ENCODE data around the gene LSM12. TPM values are rescaled to one million over a fixed set of nuclear protein-coding genes. Genes with fewer than 3 reads are reported as not detected.

The LSM12 gene
- total and polyA plus RNA-seq, 2 of the 8 experiments (the other 6 are each of a cell fraction or from before 2014, with no cell fraction given), result 69.8 to 142 TPM

DNA sequence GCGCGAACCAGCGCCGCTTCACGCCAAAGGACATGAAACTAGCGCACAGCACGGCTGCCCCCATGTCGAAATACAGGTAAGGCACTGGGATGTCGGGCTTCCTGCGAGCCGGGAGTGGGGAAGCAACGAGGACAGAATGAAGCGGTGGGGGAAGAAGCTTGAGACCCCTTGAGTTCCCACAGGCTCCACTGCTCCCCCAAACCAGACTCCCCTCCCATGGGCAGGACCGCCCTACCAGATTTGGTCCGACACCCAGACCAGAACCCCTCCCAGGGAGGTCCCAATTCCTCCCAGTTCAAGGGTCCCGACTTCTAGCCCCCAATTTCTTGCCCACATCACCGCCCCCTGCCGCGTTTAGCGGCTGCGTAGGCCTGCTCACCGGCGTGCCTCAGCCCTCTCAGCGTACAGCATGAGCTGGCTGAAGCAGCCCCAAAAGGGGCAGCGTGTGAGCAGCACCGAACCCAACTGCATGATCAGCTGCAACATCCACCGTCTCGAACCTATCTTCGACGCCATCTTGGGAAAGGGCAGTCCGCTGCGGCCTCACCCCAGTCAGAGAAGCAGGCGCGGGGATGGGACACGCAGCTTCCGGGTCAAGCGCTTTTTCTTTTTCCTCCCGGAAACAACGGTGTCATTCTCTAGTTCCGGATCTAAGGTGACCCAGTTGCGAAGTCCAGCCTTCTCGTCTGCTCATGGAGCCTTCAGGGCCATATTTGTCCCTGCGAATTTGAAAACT lies 51.9 kb downstream of the LSM12 start, which contains the start of gene TMEM101:
Gene TMEM101, minus strand, starts transcription at position 527 of the 736 bp plus-strand sequence. Its CDS starts 11 bp downstream, at position 516.
- Histone ChIP-seq H3K56ac (replicated peaks; ENCODE audit: insufficient read length, low read depth, low read length) (peak within 1 kb of the TSS; percentile 83), H3K9me3 (ENCODE audit: insufficient read depth in 2 of 2, low read depth in 1 of 2, low read length in 1 of 2) (no peaks in the 10 kb centered on the region), H3K27me3 (replicated peaks in 1 of 4; ENCODE audit: control insufficient read depth in 3 of 4, extremely low read depth in 1 of 4, insufficient read depth in 3 of 4, low read length in 3 of 4) (no peaks in the 10 kb centered on the region), H2BK20ac (ENCODE audit: low read length) (no peak within 1 kb of the TSS), H4K5ac (ENCODE audit: insufficient read length, low read depth, low read length) (peak within 1 kb of the TSS; percentile 74), H3K4me2 (ENCODE audit: insufficient read depth in 1 of 2, low read depth in 2 of 2, low read length in 2 of 2) (peak within 1 kb of the TSS; percentile 62 to 93), H3K79me2 (ENCODE audit: control insufficient read depth in 1 of 2, insufficient read depth in 2 of 2, low read length in 2 of 2) (no peaks in the 10 kb centered on the region), H3K23ac (ENCODE audit: insufficient read length) (no peak within 1 kb of the TSS), H3K23me2 (ENCODE audit: low read depth, low read length) (no peaks in the 10 kb centered on the region), H3K36me3 (ENCODE audit: control insufficient read depth in 2 of 4, insufficient read depth in 4 of 4, low read length in 3 of 4) (peaks cover 0 to 3% (median 1%) of the 10 kb centered on the region in 4 experiments; a peak in 2 of 8 replicates), H4K20me1 (replicated peaks in 1 of 2; ENCODE audit: control insufficient read depth in 1 of 2, insufficient read depth in 2 of 2, low read length in 2 of 2) (no peaks in the 10 kb centered on the region), H3K14ac (ENCODE audit: insufficient read length) (peak within 1 kb of the TSS; percentile 33), H3K27ac (ENCODE audit: low read depth, low read length) (peak within 1 kb of the TSS; percentile 90), H2BK12ac (ENCODE audit: low read depth, low read length) (peak within 1 kb of the TSS; percentile 52; the same call in 1 of the 2 replicates), H3K4me3 (ENCODE audit: extremely low read depth in 1 of 4, insufficient read depth in 2 of 4, low read depth in 3 of 4, low read length in 4 of 4) (peak within 1 kb of the TSS; percentile 84 to 91 (median 88)), H4K91ac (replicated peaks; ENCODE audit: insufficient read length, low read length) (peak within 1 kb of the TSS; percentile 86), H2BK15ac (ENCODE audit: low read length) (peak within 1 kb of the TSS; percentile 88; the same call in 1 of the 2 replicates), H3K79me1 (ENCODE audit: low read depth, low read length) (no peaks in the 10 kb centered on the region; the same call in 1 of the 2 replicates), H3K4me1 (replicated peaks in 1 of 4; ENCODE audit: control insufficient read depth in 3 of 4, insufficient read depth in 4 of 4, low read length in 3 of 4) (peaks cover 0 to 2% (median 0%) of the 10 kb centered on the region in 4 experiments; a peak in 3 of 7 replicates), H3K9ac (replicated peaks in 1 of 4; ENCODE audit: extremely low read depth in 1 of 4, low read depth in 3 of 4, low read length in 3 of 4) (peak within 1 kb of the TSS in 3 of 4 experiments; percentile 87 to 90 (median 87); a peak in 6 of 7 replicates), H2BK120ac (replicated peaks; ENCODE audit: low read depth, low read length) (peak within 1 kb of the TSS; percentile 27), H3K18ac (ENCODE audit: extremely low read depth, low read length) (peak within 1 kb of the TSS; percentile 72), H2BK5ac (ENCODE audit: low read depth, low read length) (peak within 1 kb of the TSS; percentile 97), H2AFZ (ENCODE audit: low read length) (peak within 1 kb of the TSS; percentile 84), H3K4ac (replicated peaks; ENCODE audit: insufficient read length, low read depth, low read length) (peak within 1 kb of the TSS; percentile 63), H2AK5ac (ENCODE audit: low read depth, low read length) (no peak within 1 kb of the TSS), H4K8ac (ENCODE audit: extremely low read depth, insufficient read depth, low read length) (peak within 1 kb of the TSS; percentile 96)
- peak; percentile 82 to 86 for DNase-seq (ENCODE audit: low read depth in 1 of 2, low spot score in 2 of 2)
- POLR2A ChIA-PET (ENCODE audit: partially characterized antibody), result interaction anchor here (0.8 to 3.2 kb wide), 14 partner anchors 9 to 79 kb away, joined by 3 to 45 read pairs (median 4); partner anchors contain the start of genes LSM12 and NAGS
- WGBS, 2 experiments (ENCODE audit: extremely low coverage in 1 of 2, insufficient coverage in 1 of 2, insufficient read length in 1 of 2, insufficient replicate concordance in 2 of 2, low coverage in 1 of 2, low lambda C conversion rate in 2 of 2, missing lambda C conversion rate in 1 of 2), result 4% methylated on average over 43 of the region's 43 CpGs; no CpG with 5 or more reads in 1 of the 2 experiments
- FAIRE-seq, result peak; percentile 90
- CTCF ChIA-PET (ENCODE audit: partially characterized antibody), result interaction anchor here (0.6 to 1.1 kb wide), 7 partner anchors 26 to 225 kb away, joined by 3 to 5 read pairs (median 3); no protein-coding TSS in a partner anchor
- TF ChIP-seq RNF2 (IDR thresholded peaks at IDR 0.05; ENCODE audit: borderline replicate concordance, low read depth, low read length, missing control alignments, poor library complexity, severe bottlenecking), result no peak
- TF ChIP-seq SP1 (IDR thresholded peaks at IDR 0.05; ENCODE audit: low read depth, low read length), result peak; percentile 88
- TF ChIP-seq EP300 (IDR thresholded peaks at IDR 0.05; ENCODE audit: borderline replicate concordance in 1 of 2, low read depth in 2 of 2, low read length in 2 of 2), result peak in 1 of 2 experiments; percentile 65; a peak in 1 of 3 replicates
- no peak; the same call in 1 of the 2 replicates for TF ChIP-seq BACH1 (IDR thresholded peaks at IDR 0.05; ENCODE audit: low read length)
- peak; percentile 32; the same call in 1 of the 2 replicates for TF ChIP-seq NRF1 (IDR thresholded peaks at IDR 0.05; ENCODE audit: low read depth, low read length)
- no peak for TF ChIP-seq HDAC6 (IDR thresholded peaks at IDR 0.05; ENCODE audit: low read depth, low read length)
- peak in 1 of 2 experiments; percentile 92; a peak in 1 of 4 replicates for TF ChIP-seq HDAC2 (IDR thresholded peaks at IDR 0.05; ENCODE audit: borderline replicate concordance in 1 of 2, low read depth in 2 of 2, low read length in 2 of 2)
- TF ChIP-seq JUN (IDR thresholded peaks at IDR 0.05; ENCODE audit: low read depth, low read length), result peak; percentile 4; the same call in 1 of the 2 replicates
- TF ChIP-seq CEBPB (IDR thresholded peaks at IDR 0.05; ENCODE audit: low read depth, low read length), result 0 out of 2 replicates have a peak, but pooled peaks have one; percentile 20
- TF ChIP-seq SUZ12 (IDR thresholded peaks at IDR 0.05; ENCODE audit: low read length), result no peak

All from H1 (cell line).